ENCODE data around the gene LIN7B. TPM values are rescaled to one million over a fixed set of nuclear protein-coding genes. Genes with fewer than 3 reads are reported as not detected.

The LIN7B gene
- total RNA-seq = 2.1 and 4.7 TPM in 2 replicates

GRCh38 chr19:49113762-49114629 is at the start of gene LIN7B:
Gene LIN7B (plus strand): TSS chr19:49114370. CDS start chr19:49114405, 35 bp downstream.

GRCh38 chr19:49064768-49065611 is 49.2 kb upstream of the LIN7B start, which contains the start of gene NTF4:
Gene NTF4 (minus strand): TSS chr19:49064818. CDS start chr19:49061997, 2,821 bp downstream.

GRCh38 chr19:49085020-49085867 is 28.9 kb upstream of the LIN7B start, which contains the start of gene SNRNP70:
Gene SNRNP70 (plus strand): TSS chr19:49085451. CDS start chr19:49086415, 964 bp downstream.

GRCh38 chr19:49118565-49119410 is 4.6 kb downstream of the LIN7B start, which contains the start of gene C19orf73:
Gene C19orf73 (minus strand): TSS chr19:49119143. CDS start chr19:49119022, 121 bp downstream.

GRCh38 chr19:49119411-49120324 is 5.5 kb downstream of the LIN7B start, which contains the start of gene PPFIA3:
Gene PPFIA3 (plus strand): TSS chr19:49119544. CDS start chr19:49127874, 8,330 bp downstream.

GRCh38 chr19:49155005-49155819 is 41.0 kb downstream of the LIN7B start, which contains the start of gene HRC:
Gene HRC (minus strand): TSS chr19:49155396. CDS start chr19:49155237, 159 bp downstream.

GRCh38 chr19:49157445-49158224 is 43.5 kb downstream of the LIN7B start, which contains the start of gene TRPM4:
Gene TRPM4 (plus strand): TSS chr19:49157792. CDS start chr19:49157867, 75 bp downstream.

Other genes starting within 250 kb of the LIN7B start
- 1.2 and 3.2 TPM in 2 replicates for gene PLEKHA4, start 245.8 kb upstream of the LIN7B start, total RNA-seq
- 29.1 and 32.7 TPM in 2 replicates for gene PPP1R15A, start 241.9 kb upstream of the LIN7B start, total RNA-seq
- gene TULP2, start 215.6 kb upstream of the LIN7B start, total RNA-seq = not detected in 2 replicates
- gene NUCB1, start 214.1 kb upstream of the LIN7B start, total RNA-seq = 112 and 148 TPM in 2 replicates
- 0.18 TPM in 1 of 2 replicates, not detected in the other for gene DHDH, start 180.7 kb upstream of the LIN7B start, total RNA-seq
- 143 and 157 TPM in 2 replicates for gene BAX, start 159.5 kb upstream of the LIN7B start, total RNA-seq
- gene FTL, start 149.1 kb upstream of the LIN7B start, total RNA-seq = 714 and 907 TPM in 2 replicates
- gene GYS1, start 121.1 kb upstream of the LIN7B start, total RNA-seq = 27.3 and 31.8 TPM in 2 replicates
- 261 and 328 TPM in 2 replicates for gene RUVBL2, start 120.5 kb upstream of the LIN7B start, total RNA-seq
- 0.19 TPM in 1 of 2 replicates, not detected in the other for gene LHB, start 97.3 kb upstream of the LIN7B start, total RNA-seq
- not detected in 2 replicates for gene CGB3, start 90.0 kb upstream of the LIN7B start, total RNA-seq
- 0.19 TPM in 1 of 2 replicates, not detected in the other for gene CGB2, start 82.5 kb upstream of the LIN7B start, total RNA-seq
- not detected in 2 replicates for gene CGB1, start 77.5 kb upstream of the LIN7B start, total RNA-seq
- gene CGB5, start 70.5 kb upstream of the LIN7B start, total RNA-seq = not detected in 2 replicates
- gene CGB8, start 65.3 kb upstream of the LIN7B start, total RNA-seq = not detected in 2 replicates
- gene CGB7, start 56.6 kb upstream of the LIN7B start, total RNA-seq = 0.09 TPM in 2 replicates
- gene NTF4, start 49.6 kb upstream of the LIN7B start, total RNA-seq = not detected in 2 replicates
- gene KCNA7, start 41.7 kb upstream of the LIN7B start, total RNA-seq = not detected in 2 replicates
- gene SNRNP70, start 28.9 kb upstream of the LIN7B start, total RNA-seq = 181 and 227 TPM in 2 replicates
- 0.28 and 0.63 TPM in 2 replicates for gene C19orf73, start 4.8 kb downstream of the LIN7B start, total RNA-seq
- 3.2 and 4.2 TPM in 2 replicates for gene PPFIA3, start 5.2 kb downstream of the LIN7B start, total RNA-seq
- not detected in 2 replicates for gene HRC, start 41.0 kb downstream of the LIN7B start, total RNA-seq
- gene TRPM4, start 43.4 kb downstream of the LIN7B start, total RNA-seq = 15.0 and 17.3 TPM in 2 replicates
- gene SLC6A16, start 210.8 kb downstream of the LIN7B start, total RNA-seq = 0.09 and 0.54 TPM in 2 replicates
- not detected in 2 replicates for gene CD37, start 221.0 kb downstream of the LIN7B start, total RNA-seq
- 34.4 and 53.1 TPM in 2 replicates for gene TEAD2, start 248.0 kb downstream of the LIN7B start, total RNA-seq
- gene DKKL1, start 249.5 kb downstream of the LIN7B start, total RNA-seq = not detected in 2 replicates